Measurements from ENCODE around the gene CCDC89. TPM values are rescaled to one million over a fixed set of nuclear protein-coding genes. Genes with fewer than 3 reads are reported as not detected.

The CCDC89 gene
- total RNA-seq, 6 experiments from 2014 or later: 1.7 to 3.5 (median 2.8) TPM

DNA sequence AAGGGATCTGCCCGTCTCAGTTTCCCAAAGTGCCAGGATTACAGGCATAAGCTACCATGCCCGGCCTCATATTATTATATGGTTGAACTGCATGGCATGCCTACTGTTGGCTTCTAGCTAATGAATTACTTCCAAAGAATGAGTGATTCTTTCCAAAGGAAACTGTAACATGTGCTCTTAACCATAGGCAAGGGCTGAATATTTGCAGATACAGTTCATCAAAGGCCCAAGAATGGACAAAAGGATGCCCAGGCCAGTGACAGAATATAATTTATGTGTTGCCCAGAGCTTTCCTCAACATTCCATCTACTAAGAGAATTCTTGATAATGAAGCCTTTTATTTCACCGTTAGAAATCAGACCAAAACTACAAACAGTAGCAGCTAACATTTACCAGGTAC lies 27.0 kb upstream of the CCDC89 start:
- Mint-ChIP-seq H3K4me1 (ENCODE audit: low read depth) (peaks cover 35% of the 10 kb centered on the region), H3K27me3 (ENCODE audit: insufficient read depth) (0 out of 2 replicates have a peak, but pooled peaks cover 3% of the 10 kb centered on the region), H3K9me3 (no peaks in the 10 kb centered on the region), H3K27ac (no peak overlapping the region), H3K36me3 (ENCODE audit: low read depth) (peaks cover 12% of the 10 kb centered on the region; the same call in 1 of the 2 replicates), H3K4me3 (no peak overlapping the region)
- TF ChIP-seq CTCF (IDR thresholded peaks at IDR 0.05): no peak
- DNase-seq: peak; percentile 19

DNA sequence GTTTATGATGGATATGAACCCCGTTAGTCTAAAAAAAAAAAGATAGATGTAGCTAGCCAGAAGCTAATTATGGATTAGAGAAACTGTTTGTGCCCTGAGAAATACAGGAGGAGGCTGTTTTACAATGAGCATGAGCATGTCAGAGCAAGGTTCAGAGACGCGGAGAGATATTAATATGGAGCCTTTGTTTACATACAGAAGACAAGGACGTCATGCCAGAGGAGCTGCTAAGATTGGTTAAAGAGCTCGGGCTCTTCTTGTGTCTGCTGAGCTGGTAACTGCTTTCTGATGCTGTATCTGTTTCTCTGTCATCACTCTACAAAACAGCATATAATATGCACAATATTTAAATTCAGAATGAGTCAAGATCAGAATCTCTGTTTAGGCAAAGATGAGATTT lies 24.9 kb upstream of the CCDC89 start:
- 0 out of 2 replicates have a peak overlapping the region, but pooled peaks have one; percentile 7 for H3K27ac Mint-ChIP-seq
- no peak for TF ChIP-seq CTCF (IDR thresholded peaks at IDR 0.05)

DNA sequence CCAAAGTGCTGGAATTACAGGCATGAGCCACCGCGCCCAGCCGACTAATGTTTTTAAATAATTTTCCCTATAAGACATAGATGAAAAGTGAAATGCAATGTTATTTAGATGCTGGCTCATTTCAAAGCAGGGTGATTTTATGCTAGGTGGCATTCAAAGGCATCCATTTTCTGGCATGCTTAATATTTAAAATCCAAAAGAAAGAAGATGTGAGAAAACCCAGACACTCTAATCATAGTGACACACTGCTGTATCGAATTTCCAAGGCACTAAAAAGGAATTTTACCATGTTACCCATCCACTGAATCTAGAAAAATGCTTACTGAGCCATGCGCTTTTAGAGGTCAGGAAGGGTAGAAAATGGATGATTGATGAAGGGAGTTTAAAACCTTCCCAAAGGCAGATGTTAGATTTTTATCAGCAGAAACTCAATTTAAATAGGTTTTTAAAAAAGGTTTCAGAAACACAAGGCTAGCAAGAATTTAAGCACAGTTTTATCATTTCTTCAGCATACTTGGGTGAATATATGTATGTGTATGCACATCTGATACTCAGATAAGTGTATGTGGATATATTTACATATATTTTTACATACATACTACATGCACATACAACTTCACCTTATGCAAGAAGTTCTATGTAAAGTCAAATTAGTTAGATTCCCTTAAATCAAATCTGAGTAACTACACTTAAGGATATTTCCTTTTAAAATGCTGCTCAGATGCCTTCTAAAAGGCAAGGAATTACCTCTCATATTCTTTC lies 24.1 kb upstream of the CCDC89 start:
- Mint-ChIP-seq H3K27ac (no peak overlapping the region), H3K27me3 (ENCODE audit: insufficient read depth) (0 out of 2 replicates have a peak, but pooled peaks cover 3% of the 10 kb centered on the region)
- no peak for TF ChIP-seq CTCF (IDR thresholded peaks at IDR 0.05)

More for the DNA sequence above, 24.9 kb upstream of the CCDC89 start:
- H3K4me3 Mint-ChIP-seq: no peak overlapping the region
- no peaks in the 10 kb centered on the region for H3K9me3 Mint-ChIP-seq
- DNase-seq: no peak
- H3K36me3 Mint-ChIP-seq (ENCODE audit: low read depth): peaks cover 18% of the 10 kb centered on the region
- peaks cover 25% of the 10 kb centered on the region for H3K4me1 Mint-ChIP-seq (ENCODE audit: low read depth)
- 0 out of 2 replicates have a peak, but pooled peaks cover 3% of the 10 kb centered on the region for H3K27me3 Mint-ChIP-seq (ENCODE audit: insufficient read depth)

GRCh38 chr11:85705800-85706199 lies 19.8 kb upstream of the CCDC89 start:
- TF ChIP-seq CTCF (IDR thresholded peaks at IDR 0.05): no peak
- Mint-ChIP-seq H3K4me1 (ENCODE audit: low read depth) (peaks cover 24% of the 10 kb centered on the region), H3K9me3 (no peaks in the 10 kb centered on the region), H3K4me3 (no peak overlapping the region), H3K27me3 (ENCODE audit: insufficient read depth) (no peaks in the 10 kb centered on the region), H3K27ac (peak overlapping the region; percentile 64), H3K36me3 (ENCODE audit: low read depth) (peaks cover 28% of the 10 kb centered on the region)
- DNase-seq: peak; percentile 42

More for the DNA sequence above, 24.1 kb upstream of the CCDC89 start:
- peaks cover 18% of the 10 kb centered on the region for H3K36me3 Mint-ChIP-seq (ENCODE audit: low read depth)
- peaks cover 32% of the 10 kb centered on the region for H3K4me1 Mint-ChIP-seq (ENCODE audit: low read depth)
- H3K4me3 Mint-ChIP-seq: no peak overlapping the region
- H3K9me3 Mint-ChIP-seq: no peaks in the 10 kb centered on the region
- no peak for DNase-seq

- no peak overlapping the region for H3K4me3 Mint-ChIP-seq
- H3K4me1 Mint-ChIP-seq (ENCODE audit: low read depth): peaks cover 21% of the 10 kb centered on the region
- no peak for TF ChIP-seq CTCF (IDR thresholded peaks at IDR 0.05)
Measured at GRCh38 chr11:85704967-85705366, 19.0 kb upstream of the CCDC89 start.

More at GRCh38 chr11:85704967-85705366, 19.0 kb upstream of the CCDC89 start:
- Mint-ChIP-seq H3K36me3 (ENCODE audit: low read depth) (peaks cover 28% of the 10 kb centered on the region), H3K27me3 (ENCODE audit: insufficient read depth) (no peaks in the 10 kb centered on the region), H3K9me3 (no peaks in the 10 kb centered on the region), H3K27ac (0 out of 2 replicates have a peak overlapping the region, but pooled peaks have one; percentile 64)
- no peak for DNase-seq
